ENCODE data around the gene CBLC. TPM values are rescaled to one million over a fixed set of nuclear protein-coding genes. Genes with fewer than 3 reads are reported as not detected.

CBLC gene
- total and polyA plus RNA-seq, 10 of the 15 experiments (the other 5 are each of a cell fraction or from before 2014, with no cell fraction given) = not detected

DNA sequence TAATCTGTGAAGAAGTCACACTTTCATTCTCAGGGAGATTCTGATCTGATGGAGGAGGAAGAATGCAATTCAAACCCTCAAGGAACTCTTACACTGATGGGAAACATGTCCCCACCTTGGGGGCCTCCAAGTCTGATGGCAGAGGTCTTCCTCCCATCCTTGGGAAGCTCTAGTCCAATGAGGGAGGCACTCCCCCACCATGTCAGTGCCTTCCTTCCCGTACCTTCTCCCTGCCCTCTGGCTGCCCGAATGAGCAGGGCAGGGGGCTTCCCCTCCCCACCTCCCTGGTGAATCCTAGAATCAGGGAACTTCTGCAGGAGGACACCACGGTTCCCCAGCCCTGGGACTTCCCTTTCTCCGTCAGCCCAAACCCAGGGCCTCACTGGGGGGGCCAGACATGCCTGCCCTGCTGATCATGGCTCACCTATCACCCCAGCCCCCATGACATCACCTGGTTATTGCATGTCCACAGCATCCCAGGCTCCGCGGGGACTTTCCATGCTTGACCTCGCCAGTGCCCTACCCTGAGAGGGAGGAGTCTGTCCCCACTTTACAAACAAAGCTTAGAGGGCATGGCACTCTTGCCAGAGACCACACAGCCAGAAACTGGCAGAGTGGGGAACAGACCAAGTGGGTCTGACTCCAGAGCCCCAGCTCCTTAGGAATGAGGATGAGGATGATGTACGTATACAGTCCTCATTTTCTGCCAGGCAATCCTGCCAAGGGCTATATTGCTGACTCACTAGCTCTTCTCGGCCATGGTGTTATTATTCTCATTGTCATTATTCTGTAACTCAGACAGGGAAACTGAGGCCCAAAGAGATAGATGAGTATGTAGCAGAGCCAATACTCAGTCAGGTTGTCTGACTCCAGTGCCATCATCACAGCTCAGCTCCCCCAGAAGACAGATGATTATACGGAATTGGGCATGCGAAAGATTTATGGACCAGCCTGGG lies 38.8 kb upstream of the CBLC start (continued):
- TF ChIP-seq, protein P1, sequence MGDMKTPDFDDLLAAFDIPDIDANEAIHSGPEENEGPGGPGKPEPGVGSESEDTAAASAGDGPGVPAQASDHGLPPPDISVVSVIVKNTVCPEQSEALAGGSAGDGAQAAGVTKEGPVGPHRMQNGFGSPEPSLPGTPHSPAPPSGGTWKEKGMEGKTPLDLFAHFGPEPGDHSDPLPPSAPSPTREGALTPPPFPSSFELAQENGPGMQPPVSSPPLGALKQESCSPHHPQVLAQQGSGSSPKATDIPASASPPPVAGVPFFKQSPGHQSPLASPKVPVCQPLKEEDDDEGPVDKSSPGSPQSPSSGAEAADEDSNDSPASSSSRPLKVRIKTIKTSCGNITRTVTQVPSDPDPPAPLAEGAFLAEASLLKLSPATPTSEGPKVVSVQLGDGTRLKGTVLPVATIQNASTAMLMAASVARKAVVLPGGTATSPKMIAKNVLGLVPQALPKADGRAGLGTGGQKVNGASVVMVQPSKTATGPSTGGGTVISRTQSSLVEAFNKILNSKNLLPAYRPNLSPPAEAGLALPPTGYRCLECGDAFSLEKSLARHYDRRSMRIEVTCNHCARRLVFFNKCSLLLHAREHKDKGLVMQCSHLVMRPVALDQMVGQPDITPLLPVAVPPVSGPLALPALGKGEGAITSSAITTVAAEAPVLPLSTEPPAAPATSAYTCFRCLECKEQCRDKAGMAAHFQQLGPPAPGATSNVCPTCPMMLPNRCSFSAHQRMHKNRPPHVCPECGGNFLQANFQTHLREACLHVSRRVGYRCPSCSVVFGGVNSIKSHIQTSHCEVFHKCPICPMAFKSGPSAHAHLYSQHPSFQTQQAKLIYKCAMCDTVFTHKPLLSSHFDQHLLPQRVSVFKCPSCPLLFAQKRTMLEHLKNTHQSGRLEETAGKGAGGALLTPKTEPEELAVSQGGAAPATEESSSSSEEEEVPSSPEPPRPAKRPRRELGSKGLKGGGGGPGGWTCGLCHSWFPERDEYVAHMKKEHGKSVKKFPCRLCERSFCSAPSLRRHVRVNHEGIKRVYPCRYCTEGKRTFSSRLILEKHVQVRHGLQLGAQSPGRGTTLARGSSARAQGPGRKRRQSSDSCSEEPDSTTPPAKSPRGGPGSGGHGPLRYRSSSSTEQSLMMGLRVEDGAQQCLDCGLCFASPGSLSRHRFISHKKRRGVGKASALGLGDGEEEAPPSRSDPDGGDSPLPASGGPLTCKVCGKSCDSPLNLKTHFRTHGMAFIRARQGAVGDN (IDR thresholded peaks at IDR 0.05) = peak; percentile 67; the same call in 1 of the 2 replicates
- TF ChIP-seq EP300 (IDR thresholded peaks at IDR 0.05; ENCODE audit: borderline replicate concordance in 1 of 2, control insufficient read depth in 1 of 2, low read depth in 2 of 2, low read length in 2 of 2) = peak in 1 of 2 experiments; percentile 34; a peak in 1 of 4 replicates
- TF ChIP-seq, protein P2, sequence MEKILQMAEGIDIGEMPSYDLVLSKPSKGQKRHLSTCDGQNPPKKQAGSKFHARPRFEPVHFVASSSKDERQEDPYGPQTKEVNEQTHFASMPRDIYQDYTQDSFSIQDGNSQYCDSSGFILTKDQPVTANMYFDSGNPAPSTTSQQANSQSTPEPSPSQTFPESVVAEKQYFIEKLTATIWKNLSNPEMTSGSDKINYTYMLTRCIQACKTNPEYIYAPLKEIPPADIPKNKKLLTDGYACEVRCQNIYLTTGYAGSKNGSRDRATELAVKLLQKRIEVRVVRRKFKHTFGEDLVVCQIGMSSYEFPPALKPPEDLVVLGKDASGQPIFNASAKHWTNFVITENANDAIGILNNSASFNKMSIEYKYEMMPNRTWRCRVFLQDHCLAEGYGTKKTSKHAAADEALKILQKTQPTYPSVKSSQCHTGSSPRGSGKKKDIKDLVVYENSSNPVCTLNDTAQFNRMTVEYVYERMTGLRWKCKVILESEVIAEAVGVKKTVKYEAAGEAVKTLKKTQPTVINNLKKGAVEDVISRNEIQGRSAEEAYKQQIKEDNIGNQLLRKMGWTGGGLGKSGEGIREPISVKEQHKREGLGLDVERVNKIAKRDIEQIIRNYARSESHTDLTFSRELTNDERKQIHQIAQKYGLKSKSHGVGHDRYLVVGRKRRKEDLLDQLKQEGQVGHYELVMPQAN (conservative IDR thresholded peaks at IDR 0.05) = peak; percentile 33; the same call in 1 of the 2 replicates
- 0 out of 2 replicates have a peak, but pooled peaks have one; percentile 42 for TF ChIP-seq ZNF217 (IDR thresholded peaks at IDR 0.05)
- TF ChIP-seq NR2C1 (IDR thresholded peaks at IDR 0.05) = peak; percentile 50; the same call in 1 of the 2 replicates
- TF ChIP-seq, protein P3, sequence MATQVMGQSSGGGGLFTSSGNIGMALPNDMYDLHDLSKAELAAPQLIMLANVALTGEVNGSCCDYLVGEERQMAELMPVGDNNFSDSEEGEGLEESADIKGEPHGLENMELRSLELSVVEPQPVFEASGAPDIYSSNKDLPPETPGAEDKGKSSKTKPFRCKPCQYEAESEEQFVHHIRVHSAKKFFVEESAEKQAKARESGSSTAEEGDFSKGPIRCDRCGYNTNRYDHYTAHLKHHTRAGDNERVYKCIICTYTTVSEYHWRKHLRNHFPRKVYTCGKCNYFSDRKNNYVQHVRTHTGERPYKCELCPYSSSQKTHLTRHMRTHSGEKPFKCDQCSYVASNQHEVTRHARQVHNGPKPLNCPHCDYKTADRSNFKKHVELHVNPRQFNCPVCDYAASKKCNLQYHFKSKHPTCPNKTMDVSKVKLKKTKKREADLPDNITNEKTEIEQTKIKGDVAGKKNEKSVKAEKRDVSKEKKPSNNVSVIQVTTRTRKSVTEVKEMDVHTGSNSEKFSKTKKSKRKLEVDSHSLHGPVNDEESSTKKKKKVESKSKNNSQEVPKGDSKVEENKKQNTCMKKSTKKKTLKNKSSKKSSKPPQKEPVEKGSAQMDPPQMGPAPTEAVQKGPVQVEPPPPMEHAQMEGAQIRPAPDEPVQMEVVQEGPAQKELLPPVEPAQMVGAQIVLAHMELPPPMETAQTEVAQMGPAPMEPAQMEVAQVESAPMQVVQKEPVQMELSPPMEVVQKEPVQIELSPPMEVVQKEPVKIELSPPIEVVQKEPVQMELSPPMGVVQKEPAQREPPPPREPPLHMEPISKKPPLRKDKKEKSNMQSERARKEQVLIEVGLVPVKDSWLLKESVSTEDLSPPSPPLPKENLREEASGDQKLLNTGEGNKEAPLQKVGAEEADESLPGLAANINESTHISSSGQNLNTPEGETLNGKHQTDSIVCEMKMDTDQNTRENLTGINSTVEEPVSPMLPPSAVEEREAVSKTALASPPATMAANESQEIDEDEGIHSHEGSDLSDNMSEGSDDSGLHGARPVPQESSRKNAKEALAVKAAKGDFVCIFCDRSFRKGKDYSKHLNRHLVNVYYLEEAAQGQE (IDR thresholded peaks at IDR 0.05; ENCODE audit: low read depth, low read length) = no peak

Measured in GM12878 (cell line).